MM.1S (cell line): Measurements from ENCODE around the gene TULP1.

Experiments
- DNase-seq: peaks from one replicate; pipeline ENCODE4 v3.0.0-alpha.2; 2015
- H2AFZ ChIP-seq: fragments of 300-600 bp; sonication (generic); 2 replicates; pipeline ENCODE4 v1.6.0; 2016; ENCODE audit warnings: antibody characterized with exemption, low read length
- H3F3A ChIP-seq: fragments of 300-600 bp; sonication (generic); 2 replicates; pipeline ENCODE4 v1.6.1; 2016; ENCODE audit warnings: mild to moderate bottlenecking, antibody characterized with exemption, low read length, moderate library complexity, mixed read lengths; ENCODE audit not compliant: insufficient read depth
- H3K27ac ChIP-seq: fragments of 300-600 bp; sonication (generic); 2 replicates; pipeline ENCODE4 v1.5.1; 2016; ENCODE audit warnings: mild to moderate bottlenecking, low read length
- H3K27me3 ChIP-seq: fragments of 300-600 bp; sonication (generic); replicated peaks from 2 replicates; pipeline ENCODE4 v1.6.0; 2016; ENCODE audit warnings: low read length; ENCODE audit not compliant: insufficient read depth
- H3K36me3 ChIP-seq: fragments of 300-600 bp; sonication (generic); replicated peaks from 2 replicates; pipeline ENCODE4 v1.6.1; 2016; ENCODE audit warnings: mild to moderate bottlenecking, low read length, mixed read lengths; ENCODE audit not compliant: insufficient read depth
- H3K4me1 ChIP-seq: fragments of 300-600 bp; sonication (generic); 2 replicates; pipeline ENCODE4 v1.6.1; 2016; ENCODE audit warnings: low read length, mixed read lengths
- H3K4me2 ChIP-seq: fragments of 300-600 bp; sonication (generic); 2 replicates; pipeline ENCODE4 v1.6.0; 2016; ENCODE audit warnings: low read depth, low read length
- H3K4me3 ChIP-seq: fragments of 300-600 bp; sonication (generic); 2 replicates; pipeline ENCODE4 v1.5.1; 2016; ENCODE audit warnings: low read length, mixed read lengths
- H3K79me2 ChIP-seq: fragments of 300-600 bp; sonication (generic); 2 replicates; pipeline ENCODE4 v1.6.1; 2016; ENCODE audit warnings: mixed run types, low read length, mixed read lengths
- H3K9ac ChIP-seq: fragments of 300-600 bp; sonication (generic); 2 replicates; pipeline ENCODE4 v1.6.1; 2016; ENCODE audit warnings: low read length, mixed read lengths
- H3K9me2 ChIP-seq: fragments of 300-600 bp; sonication (generic); replicated peaks from 2 replicates; pipeline ENCODE4 v1.6.1; 2016; ENCODE audit warnings: mild to moderate bottlenecking, low read length, mixed read lengths; ENCODE audit not compliant: insufficient read depth
- H3K9me3 ChIP-seq: fragments of 300-600 bp; sonication (generic); replicated peaks from 2 replicates; pipeline ENCODE4 v1.6.1; 2016; ENCODE audit warnings: mild to moderate bottlenecking, low read length, mixed read lengths; ENCODE audit not compliant: insufficient read depth
- H4K20me1 ChIP-seq: fragments of 300-600 bp; sonication (generic); 2 replicates; pipeline ENCODE4 v1.6.1; 2016; ENCODE audit warnings: mild to moderate bottlenecking, low read length, moderate library complexity, mixed read lengths; ENCODE audit not compliant: insufficient read depth
- EZH2 ChIP-seq: fragments of 300-600 bp; sonication (generic); optimal IDR thresholded peaks from 2 replicates; pipeline ENCODE3; 2017; ENCODE audit warnings: low read depth, mild to moderate bottlenecking, antibody characterized with exemption, low read length, mixed read lengths
- EZH2phosphoT487 ChIP-seq: fragments of 300-600 bp; sonication (generic); IDR thresholded peaks from 2 replicates; pipeline ENCODE4 v1.6.1; 2018; ENCODE audit warnings: antibody characterized with exemption, low read length
- TF ChIP-seq, protein P1 (sequence below): fragments of 300-600 bp; sonication (generic); IDR thresholded peaks from 2 replicates; pipeline ENCODE4 v1.5.1; 2016; ENCODE audit warnings: antibody characterized with exemption, low read length, mixed read lengths

Gene TULP1

DNA sequence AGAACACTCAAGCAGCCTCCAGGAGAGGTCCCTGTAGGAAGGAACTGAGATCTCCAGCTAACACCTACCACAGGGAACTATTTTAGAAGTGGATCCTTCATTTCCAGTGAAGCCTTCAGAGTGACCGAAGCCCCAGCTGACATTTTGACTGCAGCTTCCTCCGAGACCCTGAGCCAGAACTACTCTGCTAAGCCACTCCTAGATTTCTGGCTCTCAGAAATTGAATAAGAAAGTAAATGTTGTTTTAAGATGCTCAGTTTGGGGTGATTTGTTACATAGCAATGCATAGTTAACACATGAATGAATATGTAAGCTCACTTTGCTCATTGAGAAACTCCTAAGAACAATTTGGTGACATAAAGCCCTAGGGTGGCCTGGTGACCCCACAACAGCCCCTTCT lies 5.5 kb downstream of the TULP1 start:
- Histone ChIP-seq H3K4me1 (no peaks in the 10 kb centered on the region), H3K9ac (no peak overlapping the region), H4K20me1 (no peaks in the 10 kb centered on the region), H3K27me3 (no peaks in the 10 kb centered on the region; the same call in 1 of the 2 replicates), H3K4me3 (no peak overlapping the region), H3F3A (no peaks in the 10 kb centered on the region), H3K9me2 (no peaks in the 10 kb centered on the region), H3K4me2 (no peak overlapping the region), H3K27ac (no peak overlapping the region), H3K79me2 (no peaks in the 10 kb centered on the region), H3K36me3 (no peaks in the 10 kb centered on the region), H3K9me3 (no peaks in the 10 kb centered on the region), H2AFZ (no peak overlapping the region)
- no peak for DNase-seq
- TF ChIP-seq, protein P1, sequence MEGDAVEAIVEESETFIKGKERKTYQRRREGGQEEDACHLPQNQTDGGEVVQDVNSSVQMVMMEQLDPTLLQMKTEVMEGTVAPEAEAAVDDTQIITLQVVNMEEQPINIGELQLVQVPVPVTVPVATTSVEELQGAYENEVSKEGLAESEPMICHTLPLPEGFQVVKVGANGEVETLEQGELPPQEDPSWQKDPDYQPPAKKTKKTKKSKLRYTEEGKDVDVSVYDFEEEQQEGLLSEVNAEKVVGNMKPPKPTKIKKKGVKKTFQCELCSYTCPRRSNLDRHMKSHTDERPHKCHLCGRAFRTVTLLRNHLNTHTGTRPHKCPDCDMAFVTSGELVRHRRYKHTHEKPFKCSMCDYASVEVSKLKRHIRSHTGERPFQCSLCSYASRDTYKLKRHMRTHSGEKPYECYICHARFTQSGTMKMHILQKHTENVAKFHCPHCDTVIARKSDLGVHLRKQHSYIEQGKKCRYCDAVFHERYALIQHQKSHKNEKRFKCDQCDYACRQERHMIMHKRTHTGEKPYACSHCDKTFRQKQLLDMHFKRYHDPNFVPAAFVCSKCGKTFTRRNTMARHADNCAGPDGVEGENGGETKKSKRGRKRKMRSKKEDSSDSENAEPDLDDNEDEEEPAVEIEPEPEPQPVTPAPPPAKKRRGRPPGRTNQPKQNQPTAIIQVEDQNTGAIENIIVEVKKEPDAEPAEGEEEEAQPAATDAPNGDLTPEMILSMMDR = no peak
- TF ChIP-seq EZH2 (no peak), EZH2phosphoT487 (no peak)

DNA sequence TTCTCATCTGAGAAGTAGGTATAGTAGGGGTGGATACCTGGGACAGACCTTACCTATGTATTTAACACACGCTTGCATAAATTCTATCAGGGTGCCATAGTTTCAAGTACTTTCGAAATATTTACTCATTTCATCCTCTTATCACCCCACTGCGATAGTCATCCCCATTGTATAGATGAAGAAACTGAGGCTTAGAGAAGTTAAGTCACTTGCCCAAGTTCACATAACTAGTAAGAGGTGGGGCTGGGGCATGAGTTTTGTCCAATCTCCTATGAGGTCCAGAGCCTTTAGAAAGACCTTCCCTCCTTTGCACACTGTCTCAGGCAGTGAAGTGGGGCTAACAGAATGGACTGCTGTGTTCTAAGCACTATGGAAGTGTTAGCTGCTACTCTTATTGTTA lies 6.2 kb downstream of the TULP1 start:
- H3K4me1 ChIP-seq = no peaks in the 10 kb centered on the region
- no peaks in the 10 kb centered on the region; the same call in 1 of the 2 replicates for H3K27me3 ChIP-seq
- H3K4me3 ChIP-seq = no peak overlapping the region
- H3K9ac ChIP-seq = no peak overlapping the region
- H4K20me1 ChIP-seq = no peaks in the 10 kb centered on the region
- H2AFZ ChIP-seq = no peak overlapping the region
- H3K9me2 ChIP-seq = no peaks in the 10 kb centered on the region
- H3K36me3 ChIP-seq = no peaks in the 10 kb centered on the region
- H3K79me2 ChIP-seq = no peaks in the 10 kb centered on the region
- H3K27ac ChIP-seq = no peak overlapping the region
- DNase-seq = no peak
- H3K9me3 ChIP-seq = no peaks in the 10 kb centered on the region
- TF ChIP-seq EZH2phosphoT487 (no peak), EZH2 (no peak)
- TF ChIP-seq, protein P1 = no peak
- H3K4me2 ChIP-seq = no peak overlapping the region
- H3F3A ChIP-seq = no peaks in the 10 kb centered on the region

DNA sequence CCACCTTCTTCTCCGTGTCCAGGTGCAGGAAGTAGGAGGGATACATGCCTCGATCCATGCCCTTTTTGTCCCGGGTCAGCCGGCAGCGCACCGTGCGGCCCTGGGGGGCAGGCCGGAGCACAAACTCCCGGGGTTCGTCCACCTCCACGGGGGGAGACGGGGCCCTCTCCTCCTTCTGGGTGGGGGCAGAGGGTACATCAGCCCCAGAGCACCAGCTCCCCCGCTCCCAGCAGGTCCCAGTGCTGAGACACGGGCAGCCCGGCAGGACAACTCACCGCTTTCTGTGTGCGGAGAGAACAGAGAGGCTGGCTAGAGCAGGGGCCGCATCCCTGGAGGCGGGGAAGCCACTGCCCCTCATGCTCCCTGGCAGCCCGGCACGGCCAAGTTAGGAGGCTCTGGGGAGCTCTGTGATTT lies 6.7 kb downstream of the TULP1 start:
- no peaks in the 10 kb centered on the region for H3K4me1 ChIP-seq

DNA sequence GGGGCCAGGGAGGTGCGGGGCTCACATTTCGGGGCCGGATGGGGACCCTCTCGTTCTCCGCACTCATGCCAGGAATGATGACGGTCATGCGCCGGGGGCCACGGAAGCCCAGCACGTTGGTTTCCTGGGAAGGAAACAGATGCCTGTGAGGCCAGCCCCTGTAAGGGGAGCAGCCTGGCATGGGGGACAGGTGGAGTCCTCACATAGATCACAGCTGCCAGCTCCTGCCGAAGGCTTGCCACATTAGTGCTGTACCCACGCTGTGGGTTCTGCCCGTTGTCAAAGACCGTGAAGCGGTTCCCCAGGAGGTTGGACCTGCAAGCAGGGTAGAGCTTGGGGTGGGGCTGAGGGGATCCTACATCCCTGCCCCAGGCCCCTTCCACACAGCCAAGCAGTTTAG lies 9.2 kb downstream of the TULP1 start:
- no peaks in the 10 kb centered on the region for H3K9me3 ChIP-seq
- no peaks in the 10 kb centered on the region for H3K79me2 ChIP-seq
- no peaks in the 10 kb centered on the region for H3K4me1 ChIP-seq
- H3K4me2 ChIP-seq = no peak overlapping the region
- H3F3A ChIP-seq = no peaks in the 10 kb centered on the region
- TF ChIP-seq EZH2phosphoT487 = no peak
- TF ChIP-seq, protein P1 = no peak
- TF ChIP-seq EZH2 = no peak
- no peaks in the 10 kb centered on the region for H4K20me1 ChIP-seq
- H3K9me2 ChIP-seq = no peaks in the 10 kb centered on the region
- no peaks in the 10 kb centered on the region for H3K36me3 ChIP-seq
- no peak overlapping the region for H3K9ac ChIP-seq
- DNase-seq = no peak
- no peak overlapping the region for H2AFZ ChIP-seq
- no peak overlapping the region for H3K4me3 ChIP-seq
- 0 out of 2 replicates have a peak, but pooled peaks cover 7% of the 10 kb centered on the region for H3K27me3 ChIP-seq
- H3K27ac ChIP-seq = no peak overlapping the region

More for the DNA sequence above, 6.7 kb downstream of the TULP1 start:
- no peak overlapping the region for H3K9ac ChIP-seq
- no peaks in the 10 kb centered on the region for H3K36me3 ChIP-seq
- no peak overlapping the region for H2AFZ ChIP-seq
- H4K20me1 ChIP-seq = no peaks in the 10 kb centered on the region
- H3K79me2 ChIP-seq = no peaks in the 10 kb centered on the region
- no peak for TF ChIP-seq EZH2
- no peaks in the 10 kb centered on the region for H3F3A ChIP-seq
- H3K27ac ChIP-seq = no peak overlapping the region
- H3K4me2 ChIP-seq = no peak overlapping the region
- DNase-seq = no peak
- no peaks in the 10 kb centered on the region for H3K9me3 ChIP-seq
- no peak overlapping the region for H3K4me3 ChIP-seq
- no peaks in the 10 kb centered on the region for H3K9me2 ChIP-seq
- no peaks in the 10 kb centered on the region for H3K27me3 ChIP-seq
